H1 (cell line): Measurements from ENCODE around the gene PAEP. TPM values are rescaled to one million over a fixed set of nuclear protein-coding genes. Genes with fewer than 3 reads are reported as not detected.

Experiments
- ASH2L ChIP-seq: fragments of 200-600, 300-600 bp; sonication (generic); IDR thresholded peaks from one replicate; pipeline ENCODE4 v1.7.1; 2017; ENCODE audit warnings: low read length
- GABPA ChIP-seq: IDR thresholded peaks from 2 replicates; pipeline ENCODE4 v1.6.1; 2011; ENCODE audit warnings: mild to moderate bottlenecking, low read length, moderate library complexity, borderline replicate concordance; ENCODE audit not compliant: insufficient read depth
- HDAC2 ChIP-seq, 2 experiments: fragments of 300-600 bp in 1 of 2; sonication (generic) in 1 of 2; IDR thresholded peaks; 2 replicates each; pipeline ENCODE4 v1.6.1; 2011 to 2012; ENCODE audit warnings: low read depth in 2 of 2, low read length in 2 of 2, mild to moderate bottlenecking in 2 of 2, moderate library complexity in 2 of 2, borderline replicate concordance in 1 of 2, inconsistent platforms in 1 of 2
- JUN ChIP-seq: IDR thresholded peaks from 2 replicates; pipeline ENCODE4 v1.6.1; 2011; ENCODE audit warnings: low read depth, mild to moderate bottlenecking, improper control_type of control experiment, low read length
- MAX ChIP-seq: IDR thresholded peaks from 2 replicates; pipeline ENCODE4 v1.6.1; 2012; ENCODE audit warnings: inconsistent platforms
- SP2 ChIP-seq: IDR thresholded peaks from 2 replicates; pipeline ENCODE4 v1.6.1; 2012; ENCODE audit warnings: mild to moderate bottlenecking, low read length, inconsistent platforms
- polyA plus RNA-seq, 7 experiments: library from polyadenylated mRNA; depleted of rRNA in 3 of 7; stranded (reverse) in 5 of 7; unstranded in 2 of 7; fragments of >200 nt in 5 of 7; fragments of 200-250 nt in 2 of 7; gene quantifications; 1 replicate in 5 of 7; 2 replicates in 1 of 7; 4 replicates in 1 of 7; pipeline versions ENCODE4 v1.2.1 to v1.2.3, GENCODE V29; 2011 to 2013; ENCODE audit warnings: missing spikeins in 2 of 7, mixed read lengths in 2 of 7
- total RNA-seq: library from RNA; stranded (reverse); fragmentation: NEBNext Ultra II Directional; extraction: Animal tissue kit (Norgen Biotek cat#: 25700); gene quantifications from 2 replicates; pipeline ENCODE4 v1.2.1, GENCODE V29; 2021
- TF ChIP-seq, protein P1 (sequence below): fragments of 300-600 bp; sonication (generic); IDR thresholded peaks from 2 replicates; pipeline ENCODE4 v1.7.1; 2012; ENCODE audit warnings: low read length, moderate library complexity, mild to moderate bottlenecking, inconsistent platforms; ENCODE audit not compliant: insufficient replicate concordance

PAEP gene
- total and polyA plus RNA-seq, 2 of the 8 experiments (the other 6 are each of a cell fraction or from before 2014, with no cell fraction given): not detected

DNA sequence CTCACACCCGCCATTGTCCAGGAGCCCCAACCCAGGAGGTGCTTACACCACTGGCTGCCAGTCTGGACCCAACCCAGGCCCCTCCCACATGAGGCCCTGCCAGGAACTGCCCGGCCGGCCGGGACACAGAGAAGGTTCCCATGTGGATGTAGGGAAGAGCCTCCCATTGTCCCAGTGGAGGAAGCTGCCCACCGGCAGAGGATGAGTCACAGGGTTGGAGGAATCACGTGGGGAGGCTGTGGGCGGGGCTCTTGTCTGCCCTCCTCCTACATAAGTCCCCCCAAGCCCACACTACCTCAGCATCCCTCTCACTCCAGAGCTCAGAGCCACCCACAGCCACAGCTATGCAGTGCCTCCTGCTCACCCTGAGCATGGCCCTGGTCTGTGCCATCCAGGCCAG lies 26.1 kb downstream of the PAEP start (continued):
- TF ChIP-seq SP2 (no peak), GABPA (no peak), ASH2L (no peak), MAX (no peak), HDAC2 (IDR thresholded peaks at IDR 0.05; ENCODE audit: borderline replicate concordance in 1 of 2, low read depth in 2 of 2, low read length in 2 of 2) (no peak), JUN (no peak)
- TF ChIP-seq, protein P1, sequence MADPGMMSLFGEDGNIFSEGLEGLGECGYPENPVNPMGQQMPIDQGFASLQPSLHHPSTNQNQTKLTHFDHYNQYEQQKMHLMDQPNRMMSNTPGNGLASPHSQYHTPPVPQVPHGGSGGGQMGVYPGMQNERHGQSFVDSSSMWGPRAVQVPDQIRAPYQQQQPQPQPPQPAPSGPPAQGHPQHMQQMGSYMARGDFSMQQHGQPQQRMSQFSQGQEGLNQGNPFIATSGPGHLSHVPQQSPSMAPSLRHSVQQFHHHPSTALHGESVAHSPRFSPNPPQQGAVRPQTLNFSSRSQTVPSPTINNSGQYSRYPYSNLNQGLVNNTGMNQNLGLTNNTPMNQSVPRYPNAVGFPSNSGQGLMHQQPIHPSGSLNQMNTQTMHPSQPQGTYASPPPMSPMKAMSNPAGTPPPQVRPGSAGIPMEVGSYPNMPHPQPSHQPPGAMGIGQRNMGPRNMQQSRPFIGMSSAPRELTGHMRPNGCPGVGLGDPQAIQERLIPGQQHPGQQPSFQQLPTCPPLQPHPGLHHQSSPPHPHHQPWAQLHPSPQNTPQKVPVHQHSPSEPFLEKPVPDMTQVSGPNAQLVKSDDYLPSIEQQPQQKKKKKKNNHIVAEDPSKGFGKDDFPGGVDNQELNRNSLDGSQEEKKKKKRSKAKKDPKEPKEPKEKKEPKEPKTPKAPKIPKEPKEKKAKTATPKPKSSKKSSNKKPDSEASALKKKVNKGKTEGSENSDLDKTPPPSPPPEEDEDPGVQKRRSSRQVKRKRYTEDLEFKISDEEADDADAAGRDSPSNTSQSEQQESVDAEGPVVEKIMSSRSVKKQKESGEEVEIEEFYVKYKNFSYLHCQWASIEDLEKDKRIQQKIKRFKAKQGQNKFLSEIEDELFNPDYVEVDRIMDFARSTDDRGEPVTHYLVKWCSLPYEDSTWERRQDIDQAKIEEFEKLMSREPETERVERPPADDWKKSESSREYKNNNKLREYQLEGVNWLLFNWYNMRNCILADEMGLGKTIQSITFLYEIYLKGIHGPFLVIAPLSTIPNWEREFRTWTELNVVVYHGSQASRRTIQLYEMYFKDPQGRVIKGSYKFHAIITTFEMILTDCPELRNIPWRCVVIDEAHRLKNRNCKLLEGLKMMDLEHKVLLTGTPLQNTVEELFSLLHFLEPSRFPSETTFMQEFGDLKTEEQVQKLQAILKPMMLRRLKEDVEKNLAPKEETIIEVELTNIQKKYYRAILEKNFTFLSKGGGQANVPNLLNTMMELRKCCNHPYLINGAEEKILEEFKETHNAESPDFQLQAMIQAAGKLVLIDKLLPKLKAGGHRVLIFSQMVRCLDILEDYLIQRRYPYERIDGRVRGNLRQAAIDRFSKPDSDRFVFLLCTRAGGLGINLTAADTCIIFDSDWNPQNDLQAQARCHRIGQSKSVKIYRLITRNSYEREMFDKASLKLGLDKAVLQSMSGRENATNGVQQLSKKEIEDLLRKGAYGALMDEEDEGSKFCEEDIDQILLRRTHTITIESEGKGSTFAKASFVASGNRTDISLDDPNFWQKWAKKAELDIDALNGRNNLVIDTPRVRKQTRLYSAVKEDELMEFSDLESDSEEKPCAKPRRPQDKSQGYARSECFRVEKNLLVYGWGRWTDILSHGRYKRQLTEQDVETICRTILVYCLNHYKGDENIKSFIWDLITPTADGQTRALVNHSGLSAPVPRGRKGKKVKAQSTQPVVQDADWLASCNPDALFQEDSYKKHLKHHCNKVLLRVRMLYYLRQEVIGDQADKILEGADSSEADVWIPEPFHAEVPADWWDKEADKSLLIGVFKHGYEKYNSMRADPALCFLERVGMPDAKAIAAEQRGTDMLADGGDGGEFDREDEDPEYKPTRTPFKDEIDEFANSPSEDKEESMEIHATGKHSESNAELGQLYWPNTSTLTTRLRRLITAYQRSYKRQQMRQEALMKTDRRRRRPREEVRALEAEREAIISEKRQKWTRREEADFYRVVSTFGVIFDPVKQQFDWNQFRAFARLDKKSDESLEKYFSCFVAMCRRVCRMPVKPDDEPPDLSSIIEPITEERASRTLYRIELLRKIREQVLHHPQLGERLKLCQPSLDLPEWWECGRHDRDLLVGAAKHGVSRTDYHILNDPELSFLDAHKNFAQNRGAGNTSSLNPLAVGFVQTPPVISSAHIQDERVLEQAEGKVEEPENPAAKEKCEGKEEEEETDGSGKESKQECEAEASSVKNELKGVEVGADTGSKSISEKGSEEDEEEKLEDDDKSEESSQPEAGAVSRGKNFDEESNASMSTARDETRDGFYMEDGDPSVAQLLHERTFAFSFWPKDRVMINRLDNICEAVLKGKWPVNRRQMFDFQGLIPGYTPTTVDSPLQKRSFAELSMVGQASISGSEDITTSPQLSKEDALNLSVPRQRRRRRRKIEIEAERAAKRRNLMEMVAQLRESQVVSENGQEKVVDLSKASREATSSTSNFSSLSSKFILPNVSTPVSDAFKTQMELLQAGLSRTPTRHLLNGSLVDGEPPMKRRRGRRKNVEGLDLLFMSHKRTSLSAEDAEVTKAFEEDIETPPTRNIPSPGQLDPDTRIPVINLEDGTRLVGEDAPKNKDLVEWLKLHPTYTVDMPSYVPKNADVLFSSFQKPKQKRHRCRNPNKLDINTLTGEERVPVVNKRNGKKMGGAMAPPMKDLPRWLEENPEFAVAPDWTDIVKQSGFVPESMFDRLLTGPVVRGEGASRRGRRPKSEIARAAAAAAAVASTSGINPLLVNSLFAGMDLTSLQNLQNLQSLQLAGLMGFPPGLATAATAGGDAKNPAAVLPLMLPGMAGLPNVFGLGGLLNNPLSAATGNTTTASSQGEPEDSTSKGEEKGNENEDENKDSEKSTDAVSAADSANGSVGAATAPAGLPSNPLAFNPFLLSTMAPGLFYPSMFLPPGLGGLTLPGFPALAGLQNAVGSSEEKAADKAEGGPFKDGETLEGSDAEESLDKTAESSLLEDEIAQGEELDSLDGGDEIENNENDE: no peak
